ENCODE data around the gene HSPA9.

DNA sequence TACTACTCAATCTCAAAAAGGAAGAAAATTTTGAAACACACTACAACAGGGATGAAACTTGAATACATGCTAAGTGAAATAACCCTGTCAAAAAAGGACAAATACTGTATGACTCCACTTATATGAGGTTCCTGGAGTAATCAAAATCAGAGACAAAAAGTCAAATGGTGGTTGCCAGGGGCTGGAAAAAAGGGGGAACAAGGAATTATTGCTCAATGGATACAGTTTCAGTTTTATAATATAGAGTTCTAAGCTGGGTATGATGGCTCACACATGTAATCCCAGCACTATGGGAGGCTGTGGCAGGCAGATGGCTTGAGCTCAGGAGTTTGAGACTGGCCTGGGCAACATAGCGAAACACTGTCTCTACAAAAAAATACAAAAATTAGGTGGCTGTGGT, 61.2 kb downstream of the HSPA9 start:
- TF ChIP-seq ZNF384 (IDR thresholded peaks at IDR 0.05; ENCODE audit: low read depth, low read length) (no peak), POLR2AphosphoS5 (IDR thresholded peaks at IDR 0.05; ENCODE audit: control insufficient read depth, insufficient read depth, low read depth, low read length) (no peak), HINFP (tag; conservative IDR thresholded peaks at IDR 0.05; ENCODE audit: low read depth) (no peak), PRMT5 (CRISPR knock-in tag; IDR thresholded peaks at IDR 0.05) (no peak), MED1 (CRISPR knock-in tag; IDR thresholded peaks at IDR 0.05; ENCODE audit: borderline replicate concordance) (no peak), NCOA2 (IDR thresholded peaks at IDR 0.05; ENCODE audit: partially characterized antibody in 2 of 2) (no peak), ZBED1 (IDR thresholded peaks at IDR 0.05) (no peak), ZNF253 (CRISPR knock-in tag; conservative IDR thresholded peaks at IDR 0.05) (no peak), RB1 (IDR thresholded peaks at IDR 0.05; ENCODE audit: low read depth) (no peak), DPF2 (IDR thresholded peaks at IDR 0.05) (no peak), RCOR1 (IDR thresholded peaks at IDR 0.05; ENCODE audit: borderline replicate concordance in 1 of 2, low read depth in 2 of 2, low read length in 2 of 2) (no peak)
- TF ChIP-seq, protein P1, sequence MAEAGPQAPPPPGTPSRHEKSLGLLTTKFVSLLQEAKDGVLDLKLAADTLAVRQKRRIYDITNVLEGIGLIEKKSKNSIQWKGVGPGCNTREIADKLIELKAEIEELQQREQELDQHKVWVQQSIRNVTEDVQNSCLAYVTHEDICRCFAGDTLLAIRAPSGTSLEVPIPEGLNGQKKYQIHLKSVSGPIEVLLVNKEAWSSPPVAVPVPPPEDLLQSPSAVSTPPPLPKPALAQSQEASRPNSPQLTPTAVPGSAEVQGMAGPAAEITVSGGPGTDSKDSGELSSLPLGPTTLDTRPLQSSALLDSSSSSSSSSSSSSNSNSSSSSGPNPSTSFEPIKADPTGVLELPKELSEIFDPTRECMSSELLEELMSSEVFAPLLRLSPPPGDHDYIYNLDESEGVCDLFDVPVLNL (CRISPR knock-in tag; IDR thresholded peaks at IDR 0.05; ENCODE audit: low read depth) = no peak

All from K562 (cell line).